ENCODE results near the gene DIPK1B. TPM values are rescaled to one million over a fixed set of nuclear protein-coding genes. Genes with fewer than 3 reads are reported as not detected.

The DIPK1B gene
- total and polyA plus RNA-seq, 10 donors = 5.2 to 26.5 (median 12.3) TPM

DNA sequence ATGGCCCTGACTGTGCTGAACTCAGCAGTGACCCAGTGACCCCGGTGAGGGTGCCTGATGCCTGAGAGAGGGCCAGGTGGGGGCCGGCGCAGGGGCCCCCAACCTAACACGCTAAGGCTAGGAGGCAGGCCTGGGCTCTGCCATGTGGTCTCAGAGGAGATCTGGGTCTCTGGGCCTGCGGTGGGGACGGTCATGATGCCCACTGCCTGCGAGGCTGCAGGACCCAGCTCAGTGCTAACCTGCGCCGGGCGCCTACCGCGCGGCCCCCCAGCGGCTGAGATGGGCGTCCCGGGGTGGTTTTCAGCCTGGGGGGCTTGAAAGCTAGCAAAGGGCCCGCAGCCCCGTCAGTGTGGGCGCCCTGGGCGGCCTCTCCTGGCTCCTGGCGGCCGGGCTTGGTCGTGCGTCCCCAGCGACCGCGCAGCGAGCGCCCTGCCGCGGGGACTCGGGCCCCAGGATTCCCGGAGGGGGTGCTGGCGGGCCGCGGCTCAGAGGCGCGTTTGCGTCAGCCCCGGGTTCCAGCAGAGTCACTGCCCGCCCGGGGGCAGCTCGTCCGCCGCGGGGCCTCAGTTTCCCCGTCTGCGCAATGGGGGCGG, 47.2 kb upstream of the DIPK1B start:
- 0 to 7% (median 4%) methylated on average over 4 to 49 of the region's 49 CpGs for WGBS, 5 donors
- Histone ChIP-seq H3K27ac (peak overlapping the region; percentile 38 to 90 (median 84)), H3K27me3 (replicated peaks in 1 of 7) (peaks cover 3 to 95% (median 40%) of the 10 kb centered on the region in 7 donors), H3K9me3 (no peaks in the 10 kb centered on the region), H3K36me3 (peaks cover 0 to 56% (median 7%) of the 10 kb centered on the region in 6 donors), H3K4me1 (peaks cover 3 to 72% (median 31%) of the 10 kb centered on the region in 6 donors), H3K4me3 (peak overlapping the region; percentile 48 to 84 (median 64))
- DNase-seq = no peak
- TF ChIP-seq, protein P1, sequence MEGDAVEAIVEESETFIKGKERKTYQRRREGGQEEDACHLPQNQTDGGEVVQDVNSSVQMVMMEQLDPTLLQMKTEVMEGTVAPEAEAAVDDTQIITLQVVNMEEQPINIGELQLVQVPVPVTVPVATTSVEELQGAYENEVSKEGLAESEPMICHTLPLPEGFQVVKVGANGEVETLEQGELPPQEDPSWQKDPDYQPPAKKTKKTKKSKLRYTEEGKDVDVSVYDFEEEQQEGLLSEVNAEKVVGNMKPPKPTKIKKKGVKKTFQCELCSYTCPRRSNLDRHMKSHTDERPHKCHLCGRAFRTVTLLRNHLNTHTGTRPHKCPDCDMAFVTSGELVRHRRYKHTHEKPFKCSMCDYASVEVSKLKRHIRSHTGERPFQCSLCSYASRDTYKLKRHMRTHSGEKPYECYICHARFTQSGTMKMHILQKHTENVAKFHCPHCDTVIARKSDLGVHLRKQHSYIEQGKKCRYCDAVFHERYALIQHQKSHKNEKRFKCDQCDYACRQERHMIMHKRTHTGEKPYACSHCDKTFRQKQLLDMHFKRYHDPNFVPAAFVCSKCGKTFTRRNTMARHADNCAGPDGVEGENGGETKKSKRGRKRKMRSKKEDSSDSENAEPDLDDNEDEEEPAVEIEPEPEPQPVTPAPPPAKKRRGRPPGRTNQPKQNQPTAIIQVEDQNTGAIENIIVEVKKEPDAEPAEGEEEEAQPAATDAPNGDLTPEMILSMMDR (IDR thresholded peaks at IDR 0.05 in 8 of 11, conservative IDR thresholded peaks at IDR 0.05 in 3 of 11) = peak in 6 of 11 experiments; percentile 10 to 46 (median 30)
- peak in 2 of 3 donors; percentile 55 to 68 for TF ChIP-seq POLR2AphosphoS5 (IDR thresholded peaks at IDR 0.05)
- TF ChIP-seq POLR2A (IDR thresholded peaks at IDR 0.05) = no peak
- intact Hi-C loops (cut with DNase I; ENCODE audit: low total_unique reads) = no loop called here

GRCh38 chr9:136665704-136666371, 46.5 kb upstream of the DIPK1B start:
- no peak for DNase-seq
- peaks cover 3 to 72% (median 31%) of the 10 kb centered on the region in 6 donors for H3K4me1 ChIP-seq
- no peaks in the 10 kb centered on the region for H3K9me3 ChIP-seq
- TF ChIP-seq, protein P1 (IDR thresholded peaks at IDR 0.05 in 8 of 11, conservative IDR thresholded peaks at IDR 0.05 in 3 of 11) = peak in 2 of 11 experiments; percentile 13 to 19
- TF ChIP-seq POLR2AphosphoS5 (IDR thresholded peaks at IDR 0.05) = peak in 1 of 3 donors; percentile 34
- no peak for TF ChIP-seq POLR2A (IDR thresholded peaks at IDR 0.05)
- intact Hi-C loops (cut with DNase I; ENCODE audit: low total_unique reads) = no loop called here
- H3K27me3 ChIP-seq (replicated peaks in 1 of 7) = peaks cover 3 to 94% (median 40%) of the 10 kb centered on the region in 7 donors
- WGBS, 5 donors = 0 to 1% (median 1%) methylated on average over 5 to 109 of the region's 109 CpGs
- peak overlapping the region; percentile 27 to 84 (median 64) for H3K4me3 ChIP-seq
- peaks cover 0 to 62% (median 7%) of the 10 kb centered on the region in 6 donors for H3K36me3 ChIP-seq
- peak overlapping the region in 6 of 8 donors; percentile 42 to 90 (median 84) for H3K27ac ChIP-seq

- no peak for DNase-seq
- H3K4me3 ChIP-seq = peak overlapping the region; percentile 27 to 84 (median 64)
- intact Hi-C loops (cut with DNase I; ENCODE audit: low total_unique reads) = no loop called here
- peaks cover 3 to 69% (median 32%) of the 10 kb centered on the region in 6 donors for H3K4me1 ChIP-seq
- H3K27me3 ChIP-seq (replicated peaks in 1 of 7) = peaks cover 3 to 86% (median 40%) of the 10 kb centered on the region in 7 donors
- H3K9me3 ChIP-seq = no peaks in the 10 kb centered on the region
- peaks cover 0 to 66% (median 7%) of the 10 kb centered on the region in 6 donors for H3K36me3 ChIP-seq
- peak in 2 of 3 donors; percentile 43 to 54 for TF ChIP-seq POLR2AphosphoS5 (IDR thresholded peaks at IDR 0.05)
- no peak for TF ChIP-seq POLR2A (IDR thresholded peaks at IDR 0.05)
- TF ChIP-seq, protein P1 (IDR thresholded peaks at IDR 0.05 in 8 of 11, conservative IDR thresholded peaks at IDR 0.05 in 3 of 11) = peak in 2 of 11 experiments; percentile 1 to 37
- peak overlapping the region in 6 of 8 donors; percentile 42 to 87 (median 68) for H3K27ac ChIP-seq
- 7 to 39% (median 17%) methylated on average over 16 to 35 of the region's 35 CpGs for WGBS, 5 donors
Measured at GRCh38 chr9:136666372-136667213, 45.8 kb upstream of the DIPK1B start.
